Lower leg skin (tissue), 4 donors: ENCODE measurements around the gene S100A5. TPM values are rescaled to one million over a fixed set of nuclear protein-coding genes. Genes with fewer than 3 reads are reported as not detected.
A peak's percentile ranks its signal among the peaks of the same experiment; 100 is the strongest.

Experiments used
- DNase-seq, 2 donors: peaks; one replicate each; pipeline ENCODE4 v3.0.0-alpha.2; 2019; ENCODE audit warnings: low spot score in 2 of 2
- H3K4me3 ChIP-seq: fragments of 200-600 bp; sonication (generic); 2 replicates; pipeline ENCODE4 v1.5.1; 2017; ENCODE audit warnings: mild to moderate bottlenecking, low read depth; ENCODE audit not compliant: poor library complexity, severe bottlenecking
- CTCF ChIP-seq, 3 donors: fragments of 450-650 bp; IDR thresholded peaks; one replicate each; pipeline ENCODE4 v1.5.1; 2016; ENCODE audit warnings: antibody characterized with exemption in 3 of 3, mild to moderate bottlenecking in 3 of 3, moderate library complexity in 2 of 3
- POLR2A ChIP-seq, 2 donors: fragments of 450-650 bp; IDR thresholded peaks; one replicate each; pipeline ENCODE4 v1.6.1; 2016 to 2017; ENCODE audit warnings: antibody characterized with exemption in 2 of 2, mild to moderate bottlenecking in 1 of 2, moderate library complexity in 1 of 2
- WGBS, 2 donors: methylation state at CpG; one replicate each; pipeline ENCODE4 v1.1.5; 2018; 5-methylcytosine and 5-hydroxymethylcytosine counted together
- intact Hi-C: fragments of 100-400 bp; cut with DNase I; formaldehyde crosslinking; loops from one replicate; pipeline ENCODE4 v1.15.0; 2023; ENCODE audit warnings: low total_unique reads
- total RNA-seq, 4 donors: library from RNA; depleted of rRNA; stranded (reverse); fragments of >200 nt; gene quantifications; one replicate each; pipeline ENCODE4 v1.1.0, GENCODE V29; 2016

The S100A5 gene
- total RNA-seq, 4 donors from 2014 or later, result not detected

GRCh38 chr1:153533689-153534201 is 7.0 kb downstream of the S100A5 start:
- no peak overlapping the region for H3K4me3 ChIP-seq
- TF ChIP-seq CTCF (IDR thresholded peaks at IDR 0.05) (no peak), POLR2A (IDR thresholded peaks at IDR 0.05) (no peak)
- 2 to 6% methylated on average over 13 of the region's 13 CpGs for WGBS, 2 donors
- intact Hi-C loops, result loop anchor here (2.0 to 10.0 kb wide), 2 partner anchors 35 to 91 kb away; partner anchors contain the start of genes S100A1 and S100A13
- DNase-seq, result peak; percentile 77 to 96

GRCh38 chr1:153532769-153533599 is 7.8 kb downstream of the S100A5 start:
- TF ChIP-seq POLR2A (IDR thresholded peaks at IDR 0.05) (no peak), CTCF (IDR thresholded peaks at IDR 0.05) (peak in 2 of 3 donors; percentile 57 to 80)
- peak; percentile 89 to 98 for DNase-seq
- WGBS, 2 donors, result 15 to 18% methylated on average over 34 of the region's 34 CpGs
- intact Hi-C loops, result loop anchor here (2.0 to 10.0 kb wide), 2 partner anchors 36 to 92 kb away; partner anchors contain the start of genes S100A1 and S100A13
- H3K4me3 ChIP-seq, result no peak overlapping the region

GRCh38 chr1:153532181-153532580 is 8.6 kb downstream of the S100A5 start:
- intact Hi-C loops, result loop anchor here (2.0 to 10.0 kb wide), 2 partner anchors 37 to 93 kb away; partner anchors contain the start of genes S100A1 and S100A13
- TF ChIP-seq POLR2A (IDR thresholded peaks at IDR 0.05), result no peak
- TF ChIP-seq CTCF (IDR thresholded peaks at IDR 0.05), result no peak
- no peak for DNase-seq
- WGBS, 2 donors, result 71 to 73% methylated on average over 2 of the region's 2 CpGs
- H3K4me3 ChIP-seq, result no peak overlapping the region

- TF ChIP-seq POLR2A (IDR thresholded peaks at IDR 0.05), result no peak
- intact Hi-C loops, result loop anchor here (2.0 to 10.0 kb wide), 2 partner anchors 37 to 93 kb away; partner anchors contain the start of genes S100A1 and S100A13
- DNase-seq, result no peak
- 95% methylated on average over 3 of the region's 3 CpGs for WGBS, 2 donors
- no peak overlapping the region for H3K4me3 ChIP-seq
Measured at GRCh38 chr1:153531638-153532037, 9.1 kb downstream of the S100A5 start.

GRCh38 chr1:153527683-153528040 is 13.1 kb downstream of the S100A5 start:
- intact Hi-C loops, result no loop called here
- TF ChIP-seq CTCF (IDR thresholded peaks at IDR 0.05), result no peak
- no peak for TF ChIP-seq POLR2A (IDR thresholded peaks at IDR 0.05)
- WGBS, 2 donors, result 87 to 91% methylated on average over 5 of the region's 5 CpGs
- no peak overlapping the region for H3K4me3 ChIP-seq
- no peak for DNase-seq

- DNase-seq, result no peak
- intact Hi-C loops, result no loop called here
- no peak overlapping the region for H3K4me3 ChIP-seq
- TF ChIP-seq POLR2A (IDR thresholded peaks at IDR 0.05) (no peak), CTCF (IDR thresholded peaks at IDR 0.05) (no peak)
- 59 to 67% methylated on average over 8 of the region's 8 CpGs for WGBS, 2 donors
Measured at GRCh38 chr1:153527023-153527682, 13.6 kb downstream of the S100A5 start.
